Measurements from ENCODE around the gene TMEM125.

Gene TMEM125

DNA sequence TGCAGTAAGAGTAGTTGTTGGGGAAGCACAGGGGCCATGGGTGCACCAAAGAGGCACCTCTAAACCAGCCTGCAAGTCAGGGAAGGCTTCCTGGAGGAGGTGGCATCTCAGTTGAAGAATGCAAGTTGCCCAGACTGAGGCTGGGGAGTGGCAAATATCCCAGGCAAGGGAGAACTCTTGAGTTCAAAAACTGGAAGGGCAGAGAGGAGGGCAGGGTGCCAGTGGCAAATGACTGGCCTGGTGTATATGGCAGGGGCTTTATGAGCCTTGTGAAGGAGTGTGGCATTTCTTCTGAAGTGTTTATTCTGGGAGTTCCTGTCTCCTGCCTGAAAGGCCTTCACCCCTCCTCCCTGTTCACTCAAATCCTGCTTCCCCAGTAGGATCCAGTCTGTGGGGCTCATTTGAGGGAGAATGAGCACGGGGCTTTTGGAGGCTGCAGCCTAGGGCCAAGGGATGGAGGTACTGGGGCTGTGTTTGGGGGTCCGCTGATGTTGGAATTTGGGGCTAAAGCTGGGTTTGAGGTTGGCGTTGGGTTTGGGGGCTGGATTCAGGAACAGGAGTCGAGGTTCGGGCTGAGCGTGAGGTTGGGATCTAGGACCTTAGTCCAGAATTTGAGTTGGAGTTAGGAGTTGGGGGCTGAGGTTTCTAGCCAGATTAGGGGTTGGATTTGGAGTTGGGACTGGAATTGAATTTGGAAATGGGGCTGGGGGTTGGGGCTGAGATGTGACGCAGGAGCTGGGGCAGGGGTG, at the start of gene TMEM125:
TSS of gene TMEM125 (plus strand) at position 357 of the 749 bp plus-strand sequence. CDS start 2,740 bp downstream, outside the sequence.
- Histone ChIP-seq H3K9me3 (ENCODE audit: low read depth, low read length) (no peaks in the 10 kb centered on the region), H3K36me3 (ENCODE audit: insufficient read depth, low read length) (no peaks in the 10 kb centered on the region), H3K27ac (no peak within 1 kb of the TSS), H3K9ac (ENCODE audit: insufficient read length) (no peak within 1 kb of the TSS), H3K4me3 (no peak within 1 kb of the TSS)
- no peak for TF ChIP-seq FOXP2 (optimal IDR thresholded peaks at IDR 0.05; ENCODE audit: control extremely low read depth, extremely low read length, insufficient read depth)
- no peak for DNase-seq (ENCODE audit: low read depth, low spot score)

GRCh38 chr1:43220905-43221778, 48.6 kb upstream of the TMEM125 start:
- no peak overlapping the region for H3K27ac ChIP-seq

GRCh38 chr1:43221797-43222196, 48.0 kb upstream of the TMEM125 start:
- Histone ChIP-seq H3K36me3 (ENCODE audit: insufficient read depth, low read length) (no peaks in the 10 kb centered on the region), H3K9ac (ENCODE audit: insufficient read length) (no peak overlapping the region), H3K27ac (no peak overlapping the region), H3K4me3 (no peak overlapping the region), H3K9me3 (ENCODE audit: low read depth, low read length) (no peaks in the 10 kb centered on the region)
- DNase-seq (ENCODE audit: low read depth, low spot score), result no peak
- no peak for TF ChIP-seq EZH2 (IDR thresholded peaks at IDR 0.05)
- no peak for TF ChIP-seq FOXP2 (optimal IDR thresholded peaks at IDR 0.05; ENCODE audit: control extremely low read depth, extremely low read length, insufficient read depth)
- TF ChIP-seq POLR2AphosphoS5 (IDR thresholded peaks at IDR 0.05; ENCODE audit: borderline replicate concordance, low read depth, low read length), result no peak

More at GRCh38 chr1:43220905-43221778, 48.6 kb upstream of the TMEM125 start:
- H3K36me3 ChIP-seq (ENCODE audit: insufficient read depth, low read length), result no peaks in the 10 kb centered on the region
- H3K9ac ChIP-seq (ENCODE audit: insufficient read length), result no peak overlapping the region
- no peak for DNase-seq (ENCODE audit: low read depth, low spot score)
- TF ChIP-seq FOXP2 (optimal IDR thresholded peaks at IDR 0.05; ENCODE audit: control extremely low read depth, extremely low read length, insufficient read depth) (no peak), EZH2 (IDR thresholded peaks at IDR 0.05) (no peak), POLR2AphosphoS5 (IDR thresholded peaks at IDR 0.05; ENCODE audit: borderline replicate concordance, low read depth, low read length) (no peak)
- H3K4me3 ChIP-seq, result no peak overlapping the region
- H3K9me3 ChIP-seq (ENCODE audit: low read depth, low read length), result no peaks in the 10 kb centered on the region

DNA sequence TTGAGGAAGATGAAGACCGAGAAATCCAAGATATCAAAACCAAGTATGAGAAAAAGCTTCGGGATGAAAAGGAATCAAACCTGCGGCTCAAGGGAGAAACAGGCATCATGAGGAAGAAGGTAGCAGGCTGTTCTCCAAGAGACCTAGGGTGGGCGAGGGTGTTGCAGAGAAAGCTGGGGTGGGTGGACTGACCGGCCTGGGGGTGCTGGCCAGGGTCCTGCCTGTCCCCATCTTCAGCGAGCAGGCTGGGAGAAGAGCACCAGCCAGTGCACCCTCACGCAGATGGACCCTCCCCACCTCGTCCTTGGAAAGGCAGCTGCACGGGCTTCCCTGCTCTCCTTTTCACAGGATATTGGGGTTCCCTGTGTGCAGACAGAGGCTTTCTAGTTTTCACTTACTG, 46.9 kb upstream of the TMEM125 start:
- H3K4me3 ChIP-seq, result no peak overlapping the region
- no peak overlapping the region for H3K27ac ChIP-seq
- no peak overlapping the region for H3K9ac ChIP-seq (ENCODE audit: insufficient read length)
- H3K36me3 ChIP-seq (ENCODE audit: insufficient read depth, low read length), result no peaks in the 10 kb centered on the region
- TF ChIP-seq POLR2AphosphoS5 (IDR thresholded peaks at IDR 0.05; ENCODE audit: borderline replicate concordance, low read depth, low read length) (no peak), EZH2 (IDR thresholded peaks at IDR 0.05) (no peak), FOXP2 (optimal IDR thresholded peaks at IDR 0.05; ENCODE audit: control extremely low read depth, extremely low read length, insufficient read depth) (no peak)
- no peaks in the 10 kb centered on the region for H3K9me3 ChIP-seq (ENCODE audit: low read depth, low read length)
- no peak for DNase-seq (ENCODE audit: low read depth, low spot score)

GRCh38 chr1:43225168-43225567, 44.6 kb upstream of the TMEM125 start:
- TF ChIP-seq EZH2 (IDR thresholded peaks at IDR 0.05), result no peak
- no peak for TF ChIP-seq FOXP2 (optimal IDR thresholded peaks at IDR 0.05; ENCODE audit: control extremely low read depth, extremely low read length, insufficient read depth)
- TF ChIP-seq POLR2AphosphoS5 (IDR thresholded peaks at IDR 0.05; ENCODE audit: borderline replicate concordance, low read depth, low read length), result no peak
- Histone ChIP-seq H3K36me3 (ENCODE audit: insufficient read depth, low read length) (no peaks in the 10 kb centered on the region), H3K9ac (ENCODE audit: insufficient read length) (no peak overlapping the region), H3K9me3 (ENCODE audit: low read depth, low read length) (no peaks in the 10 kb centered on the region), H3K27ac (no peak overlapping the region), H3K4me3 (no peak overlapping the region)
- DNase-seq (ENCODE audit: low read depth, low spot score), result no peak

- Histone ChIP-seq H3K9me3 (ENCODE audit: low read depth, low read length) (no peaks in the 10 kb centered on the region), H3K9ac (ENCODE audit: insufficient read length) (no peak overlapping the region), H3K4me3 (no peak overlapping the region), H3K36me3 (ENCODE audit: insufficient read depth, low read length) (no peaks in the 10 kb centered on the region), H3K27ac (no peak overlapping the region)
- no peak for TF ChIP-seq POLR2AphosphoS5 (IDR thresholded peaks at IDR 0.05; ENCODE audit: borderline replicate concordance, low read depth, low read length)
- no peak for TF ChIP-seq EZH2 (IDR thresholded peaks at IDR 0.05)
- no peak for TF ChIP-seq FOXP2 (optimal IDR thresholded peaks at IDR 0.05; ENCODE audit: control extremely low read depth, extremely low read length, insufficient read depth)
- DNase-seq (ENCODE audit: low read depth, low spot score), result peak; percentile 48
These were observed 42.5 kb upstream of the TMEM125 start for GRCh38 chr1:43227143-43227764.

- H3K9me3 ChIP-seq (ENCODE audit: low read depth, low read length), result no peaks in the 10 kb centered on the region
- no peak overlapping the region for H3K9ac ChIP-seq (ENCODE audit: insufficient read length)
- TF ChIP-seq POLR2AphosphoS5 (IDR thresholded peaks at IDR 0.05; ENCODE audit: borderline replicate concordance, low read depth, low read length) (no peak), EZH2 (IDR thresholded peaks at IDR 0.05) (no peak), FOXP2 (optimal IDR thresholded peaks at IDR 0.05; ENCODE audit: control extremely low read depth, extremely low read length, insufficient read depth) (no peak)
- H3K36me3 ChIP-seq (ENCODE audit: insufficient read depth, low read length), result no peaks in the 10 kb centered on the region
- no peak overlapping the region for H3K4me3 ChIP-seq
- no peak for DNase-seq (ENCODE audit: low read depth, low spot score)
- no peak overlapping the region for H3K27ac ChIP-seq
These were observed 39.7 kb upstream of the TMEM125 start for GRCh38 chr1:43229826-43230780.

Data from SK-N-MC (cell line).